HG02981 (cell line): ENCODE data around the gene SLC35D2.
"Not testable (repeated sequence)": the region's sequence is repeated elsewhere in the genome, so short reads cannot be mapped to it uniquely, and the experiment has no call there.

ENCODE experiments used
- ATAC-seq: cut with Tn5 transposase; IDR thresholded peaks from one replicate; pipeline ENCODE4 v1.9.1; 2021; ENCODE audit warnings: mild to moderate bottlenecking, moderate library complexity; ENCODE audit not compliant: unreplicated experiment

The SLC35D2 gene

GRCh38 chr9:96400132-96400910 lies 16.8 kb upstream of the SLC35D2 start:
- ATAC-seq: no peak

DNA sequence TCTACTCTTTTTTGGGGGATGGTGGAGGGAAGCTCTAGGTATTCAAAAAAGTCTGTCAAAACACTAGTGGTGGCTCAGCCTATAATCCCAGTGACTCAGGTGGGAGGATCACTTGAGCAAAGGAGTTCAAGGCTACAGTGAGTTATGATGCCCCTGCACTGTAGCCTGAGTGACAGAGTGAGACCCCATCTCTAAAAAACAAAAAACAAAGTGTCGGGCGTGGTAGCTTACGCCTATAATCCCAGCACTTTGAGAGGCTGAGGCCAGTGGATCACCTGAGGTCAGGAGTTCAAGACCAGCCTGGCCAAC lies 15.8 kb upstream of the SLC35D2 start:
- no peak for ATAC-seq

DNA sequence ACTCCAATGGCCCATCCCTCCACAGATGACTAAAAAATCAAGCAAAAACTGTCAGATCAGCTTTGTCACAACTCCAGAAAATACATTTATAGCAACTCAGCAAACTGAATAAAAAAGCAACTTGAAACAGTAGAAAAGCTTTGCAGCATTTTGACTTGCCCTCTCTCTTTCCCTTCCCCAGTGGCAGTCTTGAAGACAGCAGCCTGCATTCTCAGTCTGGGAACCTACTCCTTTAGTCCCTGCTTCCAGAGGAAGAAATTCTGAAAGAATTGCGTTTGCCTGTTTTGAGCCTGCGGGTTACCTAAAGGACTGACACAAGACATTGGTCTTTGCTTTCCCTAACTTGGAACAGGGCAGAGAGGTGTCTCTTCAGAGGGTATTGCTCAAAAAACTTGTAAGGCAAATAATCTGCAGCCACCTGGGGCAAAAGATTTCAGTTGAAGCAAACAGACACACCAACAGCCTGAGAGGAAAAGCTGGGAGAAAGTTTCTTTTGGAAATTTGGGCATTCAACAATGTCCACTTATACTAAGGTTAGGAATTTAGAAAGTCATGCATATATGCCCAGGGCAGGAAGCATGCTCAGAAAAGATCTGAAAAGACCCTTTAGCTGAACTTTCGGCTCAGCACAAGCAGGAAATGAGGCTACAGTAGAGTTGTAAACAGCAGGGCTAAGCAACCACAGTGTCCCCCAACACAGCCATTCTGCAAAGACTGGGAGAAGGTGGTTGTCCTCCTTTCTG lies 15.2 kb upstream of the SLC35D2 start:
- ATAC-seq: no peak

DNA sequence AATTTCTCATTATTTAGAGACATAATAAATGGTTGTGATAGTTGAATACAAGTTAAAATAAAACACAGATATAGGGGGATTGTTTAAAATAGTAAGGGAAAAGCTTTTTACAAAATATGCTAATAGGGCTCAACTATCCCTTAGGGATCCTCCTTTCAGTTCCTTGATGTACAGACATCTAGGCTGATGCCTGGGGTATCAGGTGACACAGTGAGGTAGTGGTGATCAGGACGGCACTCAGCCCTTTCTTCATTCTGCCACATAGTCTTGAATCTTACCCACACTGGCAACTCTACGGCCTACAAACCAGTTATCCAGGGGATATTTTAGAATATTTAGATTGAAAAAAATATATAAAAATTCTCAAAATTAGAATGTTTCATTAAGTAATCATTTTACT lies 12.5 kb upstream of the SLC35D2 start:
- ATAC-seq: no peak

- ATAC-seq: no peak
Measured at GRCh38 chr9:96394832-96395496, 11.5 kb upstream of the SLC35D2 start.

DNA sequence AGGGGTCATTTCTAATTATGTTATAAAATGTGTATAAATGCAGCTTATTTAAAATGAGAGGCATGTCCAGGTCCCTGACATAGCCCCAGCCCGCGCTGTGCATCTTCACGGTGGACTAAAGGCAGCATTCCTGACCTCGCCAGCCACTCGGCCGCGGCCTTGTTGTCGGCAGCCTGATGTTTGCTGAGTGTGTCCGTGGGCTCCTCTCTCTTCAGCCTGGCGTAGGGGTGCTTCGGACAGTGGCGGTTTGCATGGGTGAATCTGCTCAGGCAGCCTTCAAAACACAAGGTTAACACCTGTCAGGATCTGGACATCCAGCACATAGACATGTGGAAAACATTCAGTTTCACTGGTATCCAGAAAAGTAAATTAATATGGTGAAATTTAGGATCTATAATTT lies 8.8 kb upstream of the SLC35D2 start:
- no peak for ATAC-seq

GRCh38 chr9:96391021-96391765 lies 7.7 kb upstream of the SLC35D2 start:
- ATAC-seq: no peak

DNA sequence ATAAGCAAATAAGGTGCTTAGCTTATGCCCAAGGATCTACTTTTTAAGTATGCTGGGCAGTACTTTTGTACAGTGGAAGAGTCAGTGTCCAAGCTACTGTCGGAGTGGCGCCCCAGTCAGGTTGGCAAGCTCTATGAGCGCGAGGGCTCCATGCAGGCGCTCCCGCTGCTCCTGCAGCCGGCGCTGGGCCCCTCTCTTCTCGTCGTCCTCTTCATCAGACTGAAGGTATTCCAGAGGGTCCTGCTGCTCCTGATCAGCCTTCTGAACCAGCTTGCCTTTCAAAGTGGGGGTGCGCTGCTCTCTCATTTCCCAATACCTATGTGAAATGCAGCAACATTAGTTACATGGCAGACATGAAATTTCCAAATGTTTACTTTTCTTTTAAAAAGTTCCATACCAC lies 4.6 kb upstream of the SLC35D2 start:
- no peak for ATAC-seq

- no peak for ATAC-seq
Measured at GRCh38 chr9:96386157-96386556, 2.6 kb upstream of the SLC35D2 start.

DNA sequence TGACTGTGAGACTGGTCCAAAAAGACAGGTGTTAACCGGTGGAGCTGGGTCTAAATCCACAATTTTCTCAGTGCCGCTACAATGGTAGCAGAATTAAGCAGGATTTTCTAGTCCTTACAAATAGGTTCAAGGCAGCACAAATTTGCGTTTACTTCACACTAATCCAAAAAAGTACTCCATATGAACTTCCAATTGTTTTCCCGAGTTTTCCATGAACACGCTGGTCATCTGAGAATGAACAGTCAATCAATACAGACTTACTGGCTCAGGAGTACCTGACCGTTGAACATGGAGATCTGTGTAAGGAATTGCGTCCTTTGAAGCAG lies 709 bp downstream of the SLC35D2 start:
- no peak for ATAC-seq

DNA sequence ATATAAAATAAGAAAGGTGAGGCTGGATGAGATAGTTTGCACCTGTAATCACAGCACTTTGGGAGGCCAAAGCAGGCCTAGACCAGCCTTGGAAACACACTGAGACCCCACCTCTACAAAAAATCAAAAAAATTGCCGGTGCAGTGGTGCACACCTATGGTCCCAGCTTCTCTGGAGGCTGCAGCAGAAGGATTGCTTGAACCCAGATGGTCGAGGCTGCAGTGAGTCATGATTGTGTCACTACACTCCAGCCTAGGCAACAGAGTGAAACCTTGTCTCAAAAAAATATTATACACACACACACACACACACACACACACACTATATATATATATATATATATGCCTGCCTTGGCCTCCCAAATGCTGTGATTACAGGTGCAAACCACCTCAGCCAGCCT lies 1.3 kb downstream of the SLC35D2 start:
- ATAC-seq: no peak

GRCh38 chr9:96381696-96382095 lies 1.8 kb downstream of the SLC35D2 start:
- no peak for ATAC-seq

DNA sequence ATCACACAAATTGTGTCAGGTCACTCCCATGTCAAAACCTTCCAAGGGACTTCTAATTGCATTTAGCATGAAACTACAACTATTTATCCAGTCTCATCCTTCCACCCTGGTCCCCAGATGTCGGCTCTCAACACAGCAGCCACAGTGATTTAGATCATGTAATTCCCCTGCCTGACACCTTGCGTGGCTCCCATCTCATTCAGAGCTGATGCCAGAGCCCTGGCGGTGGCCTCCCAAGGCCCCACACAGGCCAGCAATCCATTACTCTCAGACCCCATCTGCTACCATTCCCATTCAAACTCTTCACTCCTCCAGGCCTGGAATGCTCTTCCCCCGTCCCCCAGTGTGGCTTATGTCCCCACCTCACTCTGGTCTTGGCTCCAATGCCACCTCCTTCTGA lies 2.4 kb downstream of the SLC35D2 start:
- no peak for ATAC-seq

DNA sequence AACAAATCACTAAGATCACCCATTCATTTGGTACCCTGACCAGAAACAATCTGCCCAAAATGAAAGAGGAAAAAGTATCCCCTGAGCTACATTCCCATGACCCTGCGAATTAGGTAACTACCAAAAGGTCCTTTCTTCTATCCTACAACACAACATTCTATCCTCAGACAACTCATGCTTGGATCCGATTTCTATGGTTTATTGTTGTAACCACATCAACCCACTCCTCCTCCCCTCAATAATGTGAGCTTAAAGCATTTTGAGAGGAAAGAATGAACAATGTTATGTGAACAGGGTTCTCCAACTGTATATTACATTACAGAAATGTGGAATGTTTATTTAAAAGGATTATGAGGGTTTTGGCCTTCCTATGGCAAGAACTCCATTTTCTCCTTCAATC lies 4.0 kb downstream of the SLC35D2 start:
- ATAC-seq: no peak

GRCh38 chr9:96378187-96378586 lies 5.3 kb downstream of the SLC35D2 start:
- no peak for ATAC-seq

- ATAC-seq: no peak
Measured at GRCh38 chr9:96376891-96377874, 6.3 kb downstream of the SLC35D2 start.

DNA sequence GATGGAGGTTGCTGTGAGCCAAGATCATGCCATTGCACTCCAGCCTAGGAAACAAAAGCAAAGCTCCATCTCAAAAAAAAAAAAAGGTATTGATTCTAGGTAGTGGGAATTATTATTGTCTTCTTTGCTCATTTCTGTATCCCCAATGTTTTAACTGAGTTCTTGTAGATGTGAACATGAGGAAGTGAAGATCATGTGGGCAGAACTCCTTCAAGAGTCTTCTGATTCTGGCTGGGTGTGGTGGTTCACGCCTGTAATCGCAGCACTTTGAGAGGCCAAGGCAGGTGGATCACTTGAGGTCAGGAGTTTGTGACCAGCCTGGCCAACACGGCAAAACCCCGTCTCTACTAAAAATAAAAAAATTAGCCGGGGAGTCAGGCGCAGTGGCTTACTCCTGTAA lies 8.0 kb downstream of the SLC35D2 start:
- ATAC-seq: not testable (repeated sequence)

DNA sequence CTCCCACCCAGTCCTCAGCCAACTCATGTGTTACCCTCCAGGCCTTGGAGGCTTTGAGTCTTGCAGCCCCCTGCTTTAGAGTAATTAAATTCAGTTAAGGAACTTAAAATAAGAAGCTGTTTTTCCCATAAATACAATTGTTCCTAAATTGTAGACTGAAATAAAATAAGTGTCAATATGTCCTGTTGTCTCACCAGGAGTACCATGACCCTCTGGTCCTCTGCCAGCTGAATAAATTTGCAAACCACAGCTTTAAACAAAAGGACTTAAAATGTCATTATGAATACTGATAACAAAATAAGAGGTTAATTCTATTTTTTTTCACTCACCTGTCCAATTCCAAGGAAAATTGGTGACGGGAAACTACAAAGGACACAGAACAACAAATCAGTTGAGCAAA lies 15.6 kb downstream of the SLC35D2 start:
- no peak for ATAC-seq

- ATAC-seq: no peak
Measured at GRCh38 chr9:96363175-96363967, 20.1 kb downstream of the SLC35D2 start.

- not testable (repeated sequence) for ATAC-seq
Measured at GRCh38 chr9:96362119-96362518, 21.4 kb downstream of the SLC35D2 start.
